HG03103 (cell line): ENCODE results near the gene SH3GLB2.
"Not testable (repeated sequence)": the region's sequence is repeated elsewhere in the genome, so short reads cannot be mapped to it uniquely, and the experiment has no call there.

ENCODE experiments used
- ATAC-seq: cut with Tn5 transposase; IDR thresholded peaks from one replicate; pipeline ENCODE4 v1.9.1; 2021; ENCODE audit warnings: low read depth; ENCODE audit not compliant: unreplicated experiment

SH3GLB2 gene

DNA sequence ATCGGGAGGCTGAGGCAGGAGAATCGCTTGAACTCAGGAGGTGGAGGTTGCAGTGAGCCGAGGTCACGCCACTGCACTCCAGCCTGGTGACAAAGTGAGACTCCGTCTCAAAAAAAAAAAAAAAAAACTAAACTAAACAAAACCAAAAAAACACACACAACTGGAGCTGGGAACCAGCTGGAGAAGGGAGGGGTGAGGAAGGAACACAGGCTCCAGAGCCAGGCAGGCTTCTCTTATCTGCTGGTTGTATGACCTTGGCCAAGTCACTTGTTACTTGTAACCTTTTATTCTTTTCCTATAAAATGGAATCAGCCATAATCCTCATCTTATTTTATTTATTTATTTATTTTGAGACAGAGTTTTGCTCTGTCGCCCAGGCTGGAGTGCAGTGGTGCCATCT, 24.0 kb downstream of the SH3GLB2 start:
- not testable (repeated sequence) for ATAC-seq

DNA sequence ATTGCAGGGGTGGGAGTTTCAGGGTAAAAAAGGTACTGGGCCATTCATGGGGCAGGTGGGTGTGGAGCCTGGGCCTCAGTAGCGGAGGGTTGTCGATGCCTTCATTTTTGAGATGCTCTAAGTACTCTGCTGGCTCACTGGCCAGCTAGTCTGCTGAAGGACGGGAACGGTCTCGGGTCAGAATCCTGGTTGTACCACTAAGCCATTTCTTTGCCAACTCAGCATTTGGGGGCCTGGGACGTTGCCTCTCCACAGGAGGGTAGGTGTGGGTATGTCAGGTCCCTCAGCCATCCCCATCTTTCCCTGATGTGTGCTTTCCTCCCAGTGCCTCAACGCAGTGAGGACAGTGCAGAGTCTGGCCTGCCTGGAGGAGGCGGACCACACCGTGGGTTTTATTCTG, 25.1 kb downstream of the SH3GLB2 start:
- ATAC-seq = no peak

DNA sequence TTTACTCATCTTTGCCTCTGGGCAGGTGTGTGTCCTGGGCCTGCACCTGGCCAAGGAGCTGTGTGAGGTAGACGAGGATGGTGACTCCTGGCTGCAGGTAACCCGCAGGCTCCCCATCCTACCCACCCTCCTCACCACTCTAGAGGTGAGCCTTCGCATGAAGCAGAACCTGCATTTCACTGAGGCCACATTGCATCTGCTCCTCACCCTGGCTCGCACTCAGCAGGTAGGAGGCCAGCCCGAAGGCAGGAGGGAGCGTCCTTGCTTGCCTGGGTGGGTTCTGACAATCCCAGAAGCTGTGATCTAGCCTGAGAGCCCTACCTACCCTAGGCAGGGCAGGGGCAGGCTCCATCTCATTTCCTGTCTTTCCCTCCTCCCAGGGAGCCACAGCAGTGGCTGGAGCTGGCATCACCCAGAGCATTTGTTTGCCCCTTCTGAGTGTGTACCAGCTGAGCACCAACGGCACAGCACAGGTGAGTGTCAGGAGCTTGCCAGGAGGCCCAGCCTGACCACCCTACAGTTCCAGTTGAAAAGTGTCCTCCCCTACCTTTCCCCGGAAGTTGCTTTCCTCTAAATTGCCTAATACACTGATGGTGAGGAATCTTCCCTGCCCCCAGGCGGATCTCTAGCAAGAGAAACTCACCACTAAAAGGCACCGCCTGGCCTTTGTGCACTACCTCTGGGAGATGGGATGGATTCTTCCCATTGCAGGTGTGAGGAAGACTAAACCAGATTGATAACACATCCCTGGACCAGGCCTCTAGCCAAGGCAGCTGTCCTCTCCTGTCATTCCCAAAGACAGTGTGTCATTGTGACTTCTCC, 26.4 kb downstream of the SH3GLB2 start:
- ATAC-seq = no peak

DNA sequence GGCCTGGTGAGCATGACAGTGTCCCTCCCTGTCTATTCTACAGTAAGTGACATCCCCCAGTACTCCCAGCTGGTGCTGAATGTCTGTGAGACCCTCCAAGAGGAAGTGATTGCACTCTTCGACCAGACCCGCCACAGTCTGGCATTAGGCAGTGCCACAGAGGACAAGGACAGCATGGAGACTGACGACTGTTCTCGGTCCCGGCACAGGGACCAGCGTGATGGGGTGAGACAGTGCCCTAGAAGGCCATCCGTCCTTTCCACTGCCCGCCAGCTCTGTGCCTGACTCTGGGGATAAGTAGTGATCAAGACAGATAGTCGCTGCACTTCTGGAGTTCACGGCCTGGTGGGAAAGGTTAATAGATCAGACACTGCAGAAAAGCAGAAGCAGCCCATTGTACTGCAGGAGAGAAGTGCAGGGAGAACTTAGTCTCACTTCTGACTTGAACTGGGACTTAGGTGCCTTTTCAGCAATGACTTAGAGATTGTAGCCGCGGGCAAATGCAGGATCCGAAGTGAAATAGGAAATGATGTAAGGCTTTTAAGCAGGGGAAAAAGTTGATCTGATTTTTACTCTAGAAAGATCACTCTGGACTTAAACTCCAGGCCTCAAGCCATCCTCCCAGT, 28.4 kb downstream of the SH3GLB2 start:
- ATAC-seq = no peak

DNA sequence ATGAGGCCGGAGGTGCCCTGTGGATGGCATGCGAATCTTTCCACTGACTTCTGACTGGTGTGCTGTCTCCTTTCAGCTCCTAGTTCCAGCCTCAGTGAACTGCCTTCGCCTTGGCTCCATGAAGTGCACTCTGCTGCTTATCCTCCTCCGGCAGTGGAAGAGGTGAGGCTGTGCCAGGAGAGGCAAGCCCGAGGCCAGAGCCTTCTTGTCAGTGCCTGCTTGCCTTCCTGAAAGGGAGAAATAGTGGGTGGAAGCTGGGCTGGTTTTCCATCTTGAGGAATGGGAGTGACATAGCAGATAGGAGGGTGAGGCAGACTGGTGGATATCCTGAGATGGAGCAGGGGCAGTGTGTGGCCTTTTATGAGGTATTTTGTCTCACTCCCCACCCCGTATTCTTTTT, 29.7 kb downstream of the SH3GLB2 start:
- ATAC-seq = no peak

DNA sequence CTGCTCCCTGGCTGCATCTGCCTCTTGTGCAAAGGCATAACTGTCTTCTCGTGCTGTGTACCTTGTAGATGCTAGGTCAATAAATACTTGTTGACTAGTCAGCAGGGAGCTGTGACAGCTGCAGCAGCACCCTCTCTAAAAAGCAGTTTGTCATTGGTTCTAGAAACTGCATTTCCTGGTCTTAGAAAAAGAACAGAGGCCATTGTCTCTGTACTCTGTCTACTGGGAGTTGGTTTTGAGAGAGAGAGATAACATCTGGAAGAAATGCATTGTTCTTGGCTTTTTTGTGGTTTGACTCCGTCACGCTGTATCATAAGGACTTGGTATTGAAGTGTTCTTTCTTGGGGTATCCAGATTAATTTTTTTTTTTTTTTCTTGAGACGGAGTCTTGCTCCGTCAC, 32.3 kb downstream of the SH3GLB2 start:
- no peak for ATAC-seq

DNA sequence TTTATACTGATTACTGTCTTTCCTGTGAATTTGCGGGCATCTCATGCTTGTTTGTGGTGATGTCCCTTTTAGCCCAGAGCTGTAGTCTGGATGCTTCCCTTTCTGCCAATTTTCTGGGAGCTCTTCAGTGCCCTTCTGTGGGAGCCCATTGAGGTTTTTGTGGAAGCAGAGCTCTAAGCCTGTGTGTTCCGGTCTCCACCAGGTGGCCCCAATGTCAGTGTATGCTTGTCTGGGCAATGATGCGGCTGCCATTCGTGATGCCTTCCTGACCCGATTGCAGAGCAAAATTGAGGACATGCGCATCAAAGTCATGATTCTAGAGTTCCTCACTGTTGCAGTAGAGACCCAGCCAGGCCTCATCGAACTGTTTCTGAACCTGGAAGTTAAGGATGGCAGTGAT, 35.1 kb downstream of the SH3GLB2 start:
- ATAC-seq = no peak

DNA sequence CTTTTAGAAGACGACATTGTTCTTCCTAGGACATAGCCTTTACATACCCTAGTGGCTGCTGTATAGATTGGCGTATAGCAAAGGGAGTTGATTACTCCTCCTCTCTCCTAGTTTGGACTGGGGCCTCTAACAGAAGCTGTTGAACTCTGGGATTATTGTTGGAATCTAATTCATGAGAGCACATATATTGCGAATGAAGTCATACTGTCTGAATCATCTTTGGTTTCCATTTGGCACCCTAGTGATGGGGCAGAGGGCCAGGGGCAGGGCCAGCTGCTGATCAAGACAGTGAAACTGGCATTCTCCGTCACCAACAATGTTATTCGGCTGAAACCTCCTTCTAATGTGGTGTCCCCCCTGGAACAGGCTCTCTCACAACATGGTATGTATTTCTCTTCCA, 40.3 kb downstream of the SH3GLB2 start:
- no peak for ATAC-seq

DNA sequence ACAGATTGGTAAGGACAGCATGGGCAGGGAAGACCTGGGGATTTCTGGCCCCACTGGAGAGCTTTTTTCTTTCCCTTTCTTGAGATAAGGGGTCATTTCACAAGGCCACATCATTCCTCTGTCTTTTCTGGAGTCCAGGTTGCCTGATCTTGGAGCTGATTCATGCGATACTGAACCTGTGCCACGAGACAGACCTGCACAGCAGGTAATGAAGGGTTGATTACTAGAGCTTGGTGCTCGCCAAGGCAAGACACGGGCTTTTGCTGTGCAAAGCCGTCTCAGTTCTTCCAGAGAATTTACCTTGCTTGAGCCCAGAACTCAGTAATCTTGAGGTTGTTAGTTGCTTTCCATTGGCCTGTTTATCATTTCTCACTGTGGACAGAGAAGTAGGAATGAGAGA, 41.5 kb downstream of the SH3GLB2 start:
- no peak for ATAC-seq

DNA sequence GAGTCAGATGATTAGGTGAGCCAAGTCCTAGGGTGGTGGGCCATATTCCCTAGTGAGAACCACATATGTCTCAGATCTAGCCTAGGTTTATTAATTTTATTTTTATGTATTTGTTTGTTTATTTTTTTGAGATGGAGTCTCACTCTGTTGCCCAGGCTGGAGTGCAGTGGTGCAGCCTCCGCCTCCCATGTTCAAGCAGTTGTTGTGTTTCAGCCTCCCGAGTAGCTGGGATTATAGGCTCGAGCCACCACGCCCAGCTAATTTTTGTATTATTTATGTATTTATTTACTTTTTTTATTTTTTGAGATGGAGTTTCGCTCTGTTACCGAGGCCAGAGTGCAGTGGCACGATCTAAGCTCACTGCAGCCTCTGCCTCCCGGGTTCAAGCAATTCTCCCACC, 44.6 kb downstream of the SH3GLB2 start:
- ATAC-seq = no peak

DNA sequence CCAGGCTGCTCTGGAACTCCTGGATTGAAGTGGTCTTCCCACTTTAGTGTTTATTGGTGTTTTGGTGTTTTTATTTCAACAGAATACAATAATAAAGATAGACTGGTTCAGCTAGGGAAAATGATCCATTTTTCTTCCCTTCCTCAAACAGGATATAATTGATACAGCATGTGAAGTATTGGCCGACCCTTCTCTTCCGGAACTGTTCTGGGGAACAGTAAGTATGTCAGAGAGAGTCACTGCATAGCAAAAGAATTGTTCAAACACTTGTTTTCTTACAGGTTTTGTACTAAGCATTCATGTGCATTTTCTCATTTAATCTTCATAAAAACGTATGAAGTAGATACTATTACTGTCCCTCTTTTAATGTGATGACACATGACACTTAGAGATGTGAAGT, 49.0 kb downstream of the SH3GLB2 start:
- no peak for ATAC-seq

DNA sequence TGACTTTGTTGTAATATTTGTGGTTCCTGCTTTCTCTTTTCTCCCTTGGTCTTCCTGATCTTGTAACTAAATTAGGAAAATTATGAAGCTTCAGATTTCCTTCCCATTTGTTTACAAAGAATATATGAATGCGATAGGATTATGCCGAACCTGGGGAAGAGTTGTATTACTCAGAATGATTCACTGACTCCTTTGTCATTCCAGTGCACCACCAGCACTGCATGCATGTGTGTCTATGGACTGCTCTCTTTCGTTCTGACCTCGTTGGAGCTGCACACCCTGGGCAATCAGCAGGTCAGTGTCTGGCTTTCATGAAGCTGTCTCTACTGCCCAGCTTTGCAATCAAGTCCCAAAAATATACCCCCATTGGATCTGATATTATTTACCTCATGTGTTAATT, 55.2 kb downstream of the SH3GLB2 start:
- no peak for ATAC-seq

DNA sequence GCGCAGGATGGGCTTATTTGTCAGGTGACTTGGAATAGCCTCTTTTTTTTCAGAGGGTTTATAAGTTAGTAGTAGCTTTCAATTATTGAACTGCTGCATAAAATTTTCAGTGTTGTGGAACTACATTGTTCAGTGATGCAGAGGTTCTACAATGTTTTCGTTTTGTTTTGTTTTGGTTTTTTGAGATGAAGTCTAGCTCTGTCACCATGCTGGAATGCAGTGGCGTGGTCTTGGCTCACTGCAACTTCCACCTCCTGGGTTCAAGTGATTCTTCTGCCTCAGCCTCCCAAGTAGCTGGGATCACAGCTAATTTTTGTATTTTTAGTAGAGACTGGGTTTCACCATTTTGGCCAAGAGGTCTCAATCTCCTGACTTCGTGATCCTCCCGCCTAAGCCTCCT, 58.6 kb downstream of the SH3GLB2 start:
- ATAC-seq = no peak

DNA sequence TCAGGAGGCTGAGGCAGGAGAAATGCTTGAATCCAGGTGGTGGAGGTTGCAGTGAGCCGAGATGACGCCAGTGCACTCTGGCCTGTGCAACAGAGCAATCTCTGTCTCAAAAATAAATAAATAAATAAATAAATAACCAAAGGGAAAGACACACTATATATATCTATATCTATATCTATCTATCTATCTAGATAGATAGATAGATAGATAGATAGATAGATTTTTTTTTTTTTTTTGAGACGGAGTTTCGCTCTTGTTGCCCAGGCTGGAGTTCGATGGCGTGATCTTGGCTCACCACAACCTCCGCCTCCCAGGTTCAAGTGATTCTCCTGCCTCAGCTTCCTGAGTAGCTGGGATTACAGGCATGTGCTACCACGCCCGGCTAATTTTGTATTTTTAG, 66.7 kb downstream of the SH3GLB2 start:
- ATAC-seq = not testable (repeated sequence)
